Measurements from ENCODE around the gene UVSSA. TPM values are rescaled to one million over a fixed set of nuclear protein-coding genes. Genes with fewer than 3 reads are reported as not detected.

UVSSA gene
- total RNA-seq, 1 donor from 2014 or later, result 4.0 TPM

GRCh38 chr4:1380368-1381151, 33.6 kb downstream of the UVSSA start:
- H3K4me3 ChIP-seq (ENCODE audit: low read depth, low read length), result no peak overlapping the region
- DNase-seq (ENCODE audit: low read depth), result no peak
- TF ChIP-seq CTCF (conservative IDR thresholded peaks at IDR 0.05; ENCODE audit: low read depth, low read length), result no peak

- TF ChIP-seq CTCF (conservative IDR thresholded peaks at IDR 0.05; ENCODE audit: low read depth, low read length), result no peak
- DNase-seq (ENCODE audit: low read depth), result no peak
- H3K4me3 ChIP-seq (ENCODE audit: low read depth, low read length), result no peak overlapping the region
Measured at GRCh38 chr4:1381181-1381621, 34.2 kb downstream of the UVSSA start.

- TF ChIP-seq CTCF (conservative IDR thresholded peaks at IDR 0.05; ENCODE audit: low read depth, low read length), result no peak
Measured at GRCh38 chr4:1381944-1382541, 35.0 kb downstream of the UVSSA start.

GRCh38 chr4:1382776-1383727, 36.0 kb downstream of the UVSSA start:
- DNase-seq (ENCODE audit: low read depth), result no peak
- TF ChIP-seq CTCF (conservative IDR thresholded peaks at IDR 0.05; ENCODE audit: low read depth, low read length), result no peak
- H3K4me3 ChIP-seq (ENCODE audit: low read depth, low read length), result no peak overlapping the region

More at GRCh38 chr4:1381944-1382541, 35.0 kb downstream of the UVSSA start:
- H3K4me3 ChIP-seq (ENCODE audit: low read depth, low read length), result no peak overlapping the region
- no peak for DNase-seq (ENCODE audit: low read depth)

- DNase-seq (ENCODE audit: low read depth), result no peak
- H3K4me3 ChIP-seq (ENCODE audit: low read depth, low read length), result no peak overlapping the region
- no peak for TF ChIP-seq CTCF (conservative IDR thresholded peaks at IDR 0.05; ENCODE audit: low read depth, low read length)
Measured at GRCh38 chr4:1383728-1384591, 37.0 kb downstream of the UVSSA start.

Data from epithelial cell of proximal tubule (primary cell).